Hair follicular keratinocyte (primary cell): ENCODE results near the gene STS. TPM values are rescaled to one million over a fixed set of nuclear protein-coding genes. Genes with fewer than 3 reads are reported as not detected.

Experiments
- total RNA-seq: library from RNA; depleted of rRNA; stranded (reverse); fragments of >200 nt; gene quantifications from 2 replicates; pipeline ENCODE4 v1.2.3, GENCODE V29; 2015

Gene STS, protein sequence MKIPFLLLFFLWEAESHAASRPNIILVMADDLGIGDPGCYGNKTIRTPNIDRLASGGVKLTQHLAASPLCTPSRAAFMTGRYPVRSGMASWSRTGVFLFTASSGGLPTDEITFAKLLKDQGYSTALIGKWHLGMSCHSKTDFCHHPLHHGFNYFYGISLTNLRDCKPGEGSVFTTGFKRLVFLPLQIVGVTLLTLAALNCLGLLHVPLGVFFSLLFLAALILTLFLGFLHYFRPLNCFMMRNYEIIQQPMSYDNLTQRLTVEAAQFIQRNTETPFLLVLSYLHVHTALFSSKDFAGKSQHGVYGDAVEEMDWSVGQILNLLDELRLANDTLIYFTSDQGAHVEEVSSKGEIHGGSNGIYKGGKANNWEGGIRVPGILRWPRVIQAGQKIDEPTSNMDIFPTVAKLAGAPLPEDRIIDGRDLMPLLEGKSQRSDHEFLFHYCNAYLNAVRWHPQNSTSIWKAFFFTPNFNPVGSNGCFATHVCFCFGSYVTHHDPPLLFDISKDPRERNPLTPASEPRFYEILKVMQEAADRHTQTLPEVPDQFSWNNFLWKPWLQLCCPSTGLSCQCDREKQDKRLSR
- total RNA-seq: 0.61 and 0.86 TPM in 2 replicates

DNA sequence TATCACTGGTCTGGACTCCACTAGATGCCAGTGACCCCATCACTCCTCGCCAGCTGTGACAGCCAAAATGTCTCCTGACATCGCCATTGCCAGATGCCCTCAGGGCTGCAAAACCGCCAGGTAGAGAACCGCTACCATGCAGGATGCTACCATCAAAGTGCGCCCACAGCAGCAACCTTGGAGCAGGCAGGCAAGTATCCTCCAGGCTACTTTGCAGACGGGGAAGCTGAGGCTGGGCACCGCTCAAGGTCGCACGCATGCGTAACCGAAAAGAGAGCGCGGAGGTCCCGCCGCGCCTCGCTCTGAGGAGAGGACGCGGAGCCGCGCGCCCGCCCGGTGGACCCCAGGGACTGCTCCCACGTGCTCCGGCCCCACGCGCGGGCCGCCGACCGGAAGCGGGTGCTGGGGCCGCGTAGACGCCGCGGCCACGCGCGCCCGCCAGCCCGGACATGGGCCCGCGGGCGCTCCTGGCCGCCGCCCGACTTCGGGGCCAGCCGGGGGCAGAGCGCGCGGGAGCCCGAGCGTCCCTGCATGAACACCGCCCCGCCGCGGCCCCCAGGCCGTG, at the start of gene STS:
STS (plus strand) TSS at position 300 of the 565 bp plus-strand sequence. CDS start 105,488 bp downstream, outside the sequence.

DNA sequence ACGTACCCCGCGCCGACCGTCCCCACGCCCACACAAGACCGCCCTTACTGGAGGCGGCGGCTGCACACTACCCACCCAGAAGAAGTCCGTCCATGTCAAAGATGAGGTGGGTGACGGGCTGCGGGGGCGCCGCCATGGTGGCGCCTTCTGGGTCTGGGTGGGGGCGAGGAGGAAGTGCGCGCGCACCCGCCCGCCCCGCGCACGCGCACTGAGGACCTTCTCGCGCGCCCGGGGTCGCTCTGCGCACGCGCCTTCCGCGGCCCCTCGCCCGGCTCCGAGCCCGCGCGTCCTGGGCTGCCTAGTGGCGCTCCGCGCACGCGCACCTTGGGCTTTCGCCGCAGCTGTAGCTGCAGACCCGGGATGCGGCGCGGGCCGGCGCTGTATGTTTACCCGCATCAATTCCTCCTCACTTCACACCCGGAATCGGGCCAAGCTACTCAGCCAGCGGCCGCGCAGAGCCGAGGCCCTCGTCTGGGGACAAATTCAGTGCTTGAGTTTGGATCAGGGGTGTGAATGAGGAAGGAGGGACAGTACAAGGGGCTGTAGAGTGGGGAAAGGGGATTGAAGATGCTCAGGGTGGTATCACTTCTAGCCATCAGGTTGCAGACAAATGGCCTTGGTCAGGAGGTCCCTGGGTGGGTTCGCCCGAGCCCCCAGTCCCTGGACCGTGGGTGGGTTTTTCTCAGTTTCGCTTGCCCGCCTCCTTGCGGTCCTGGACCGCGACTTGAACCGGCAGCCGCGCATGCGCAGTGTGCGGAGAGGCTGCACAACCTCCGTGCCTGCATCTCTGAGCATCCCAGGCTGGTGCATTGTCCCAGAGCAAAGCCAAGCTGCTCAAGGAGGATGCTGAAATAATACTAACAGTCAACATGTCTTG, 704 bp downstream of the STS start, which contains the start of gene PUDP:
PUDP (minus strand) TSS at position 176 of the 877 bp plus-strand sequence; CDS start at position 136, 40 bp downstream.

Other genes with a start within 250 kb of the STS start
- 8.7 and 9.3 TPM in 2 replicates for gene PUDP, start 441 bp downstream of the STS start, total RNA-seq